ENCODE measurements around the gene OPCML.
A peak's percentile ranks its signal among the peaks of the same experiment; 100 is the strongest.
"Not testable (repeated sequence)": the region's sequence is repeated elsewhere in the genome, so short reads cannot be mapped to it uniquely, and the experiment has no call there.

The OPCML gene

GRCh38 chr11:132447761-132448160 lies 1084.5 kb downstream of the OPCML start:
- no peak for DNase-seq

GRCh38 chr11:132445859-132446291 lies 1086.4 kb downstream of the OPCML start:
- DNase-seq, result no peak

- DNase-seq, result no peak
These were observed 1087.4 kb downstream of the OPCML start for GRCh38 chr11:132444911-132445310.

- DNase-seq, result no peak
These were observed 1092.5 kb downstream of the OPCML start for GRCh38 chr11:132439711-132440255.

- no peak for DNase-seq
These were observed 1093.9 kb downstream of the OPCML start for GRCh38 chr11:132438418-132438817.

- DNase-seq, result no peak
These were observed 1101.8 kb downstream of the OPCML start for GRCh38 chr11:132430429-132431062.

- DNase-seq, result no peak
These were observed 1102.6 kb downstream of the OPCML start for GRCh38 chr11:132429685-132430084.

GRCh38 chr11:132427611-132428010 lies 1104.7 kb downstream of the OPCML start:
- DNase-seq, result no peak

- no peak for DNase-seq
These were observed 1107.9 kb downstream of the OPCML start for GRCh38 chr11:132424433-132424832.

GRCh38 chr11:132423266-132423665 lies 1109.0 kb downstream of the OPCML start:
- DNase-seq, result no peak

- DNase-seq, result no peak
These were observed 1109.6 kb downstream of the OPCML start for GRCh38 chr11:132422722-132423121.

- DNase-seq, result no peak
These were observed 1110.7 kb downstream of the OPCML start for GRCh38 chr11:132421555-132421954.

- DNase-seq, result no peak
These were observed 1117.8 kb downstream of the OPCML start for GRCh38 chr11:132414451-132414850.

GRCh38 chr11:132410383-132410782 lies 1121.9 kb downstream of the OPCML start:
- no peak for DNase-seq

- no peak for DNase-seq
These were observed 1122.5 kb downstream of the OPCML start for GRCh38 chr11:132409573-132410355.

- peak; percentile 91 for DNase-seq
These were observed 1123.4 kb downstream of the OPCML start for GRCh38 chr11:132408877-132409276.

GRCh38 chr11:132405728-132406127 lies 1126.6 kb downstream of the OPCML start:
- DNase-seq, result no peak

GRCh38 chr11:132402071-132402684 lies 1130.1 kb downstream of the OPCML start:
- peak; percentile 87 for DNase-seq

- DNase-seq, result no peak
These were observed 1136.0 kb downstream of the OPCML start for GRCh38 chr11:132396318-132396717.

GRCh38 chr11:132395434-132395833 lies 1136.9 kb downstream of the OPCML start:
- no peak for DNase-seq

- no peak for DNase-seq
These were observed 1152.8 kb downstream of the OPCML start for GRCh38 chr11:132379540-132379939.

- DNase-seq, result no peak
These were observed 1158.7 kb downstream of the OPCML start for GRCh38 chr11:132373405-132374143.

GRCh38 chr11:132370114-132370513 lies 1162.2 kb downstream of the OPCML start:
- DNase-seq, result not testable (repeated sequence)

Data from NCI-H1436 (cell line).